K562 (cell line): ENCODE data around the gene ARHGEF40. TPM values are rescaled to one million over a fixed set of nuclear protein-coding genes. Genes with fewer than 3 reads are reported as not detected.
A peak's percentile ranks its signal among the peaks of the same experiment; 100 is the strongest.

Source experiments
- ATAC-seq: fragments of 200-7000 bp; cut with Tn5 transposase; 3 replicates; pipeline ENCODE4 v1.9.1; 2020; ENCODE audit warnings: moderate library complexity
- BruUV-seq: library from RNA; stranded (reverse); fragments of 400-500 nt; replicated peaks from 2 replicates; lab custom pipeline; 2021; lab: Mats Ljungman, UMichigan
- CTCF ChIA-PET: fragments of 300-600 bp; formaldehyde crosslinking; extraction: SDS; loops from one replicate; lab custom pipeline; 2021; ENCODE audit warnings: low intra/inter-chr PET ratio; lab: Yijun Ruan, JAX
- POLR2A ChIA-PET: fragments of 300-600, 350-650 bp; sonication (Branson Sonifier 250); formaldehyde crosslinking; extraction: SDS; loops from one replicate; lab custom pipeline; 2021; ENCODE audit warnings: antibody characterized with exemption, inconsistent platforms; lab: Yijun Ruan, JAX
- DNase-seq, 4 experiments: peaks; one replicate each; pipeline versions ENCODE4 v3.0.0 to v3.0.0-alpha.2; 2011 to 2018; ENCODE audit warnings: low spot score in 3 of 4, mixed read lengths in 3 of 4; ENCODE audit errors: extremely low read depth in 1 of 4
- FAIRE-seq: peaks from 2 replicates; lab custom pipeline; 2011; peaks lifted over from hg19 to GRCh38; lab: Jason Lieb, UNC
- H2AFZ ChIP-seq: 2 replicates; pipeline ENCODE4 v1.6.0; 2011; ENCODE audit warnings: low read depth, low read length, control low read depth, inconsistent platforms
- H3K27ac ChIP-seq: fragments of 200-600 bp; 3 replicates; pipeline ENCODE4 v1.8.0; 2011; ENCODE audit warnings: low read depth, mild to moderate bottlenecking, control low read depth, inconsistent platforms, low read length, moderate library complexity, mixed read lengths; ENCODE audit errors: extremely low read depth
- H3K27me3 ChIP-seq, 2 experiments: fragments of 300-600 bp in 1 of 2; 2 replicates in 1 of 2; 3 replicates in 1 of 2; pipeline versions ENCODE4 v1.6.0 to v1.8.0; 2011; ENCODE audit warnings: inconsistent platforms in 2 of 2, low read length in 2 of 2, mild to moderate bottlenecking in 1 of 2, mixed read lengths in 1 of 2, moderate library complexity in 1 of 2; ENCODE audit not compliant: control insufficient read depth in 2 of 2, insufficient read depth in 2 of 2
- H3K36me3 ChIP-seq: fragments of 300-600 bp; 3 replicates; pipeline ENCODE4 v1.8.0; 2011; ENCODE audit warnings: mild to moderate bottlenecking, low read length, inconsistent platforms; ENCODE audit not compliant: control insufficient read depth, insufficient read depth
- H3K4me1 ChIP-seq, 2 experiments: fragments of 200-600 bp in 1 of 2; replicated peaks in 1 of 2; 2 replicates in 1 of 2; 3 replicates in 1 of 2; pipeline versions ENCODE4 v1.5.1 to v1.8.0; 2011; ENCODE audit warnings: inconsistent platforms in 2 of 2, low read length in 2 of 2, mild to moderate bottlenecking in 1 of 2, mixed read lengths in 1 of 2, moderate library complexity in 1 of 2; ENCODE audit not compliant: control insufficient read depth in 2 of 2, insufficient read depth in 2 of 2
- H3K4me2 ChIP-seq: 2 replicates; pipeline ENCODE4 v1.6.1; 2011; ENCODE audit warnings: low read length, control low read depth, inconsistent platforms, mixed read lengths; ENCODE audit not compliant: insufficient read depth
- H3K4me3 ChIP-seq: fragments of 200-600 bp; sonication (generic), shearing (Covaris generic); 2 replicates; pipeline ENCODE4 v1.5.1; 2016; ENCODE audit warnings: control low read depth, inconsistent platforms
- H3K79me2 ChIP-seq: fragments of 200-600 bp; 3 replicates; pipeline ENCODE4 v1.8.0; 2011; ENCODE audit warnings: low read length, inconsistent platforms; ENCODE audit not compliant: control insufficient read depth, insufficient read depth
- H3K9ac ChIP-seq, 2 experiments: 2 replicates each; pipeline versions ENCODE4 v1.6.0 to v1.6.1; 2011; ENCODE audit warnings: low read depth in 2 of 2, low read length in 2 of 2, control low read depth in 1 of 2, inconsistent platforms in 1 of 2, mild to moderate bottlenecking in 1 of 2, mixed read lengths in 1 of 2; ENCODE audit not compliant: insufficient read depth in 1 of 2
- H3K9me1 ChIP-seq: one replicate; pipeline ENCODE4 v1.6.0; 2011; ENCODE audit warnings: inconsistent platforms, mild to moderate bottlenecking, low read length, moderate library complexity; ENCODE audit not compliant: control insufficient read depth, insufficient read depth
- H3K9me3 ChIP-seq: replicated peaks from 2 replicates; pipeline ENCODE4 v1.5.1; 2011; ENCODE audit warnings: low read depth, low read length, inconsistent platforms; ENCODE audit not compliant: control insufficient read depth, insufficient read depth
- H4K20me1 ChIP-seq: replicated peaks from 2 replicates; pipeline ENCODE4 v1.6.1; 2011; ENCODE audit warnings: low read length, inconsistent platforms, mixed read lengths; ENCODE audit not compliant: control insufficient read depth, insufficient read depth
- EGR1 ChIP-seq: fragments of 450-650 bp; conservative IDR thresholded peaks from 2 replicates; pipeline ENCODE4 v1.6.1; 2017; ENCODE audit warnings: mild to moderate bottlenecking
- FOXJ2 ChIP-seq: fragments of 200-800 bp; sonication (Bioruptor generic); IDR thresholded peaks from 2 replicates; pipeline ENCODE4 v1.6.1; 2016; ENCODE audit warnings: missing genetic modification characterization, missing compliant biosample characterization
- NR2C2 ChIP-seq, 2 experiments: fragments of 200-800 bp in 1 of 2; sonication (Bioruptor generic) in 1 of 2; sonication (generic) in 1 of 2; formaldehyde crosslinking in 1 of 2; IDR thresholded peaks; 2 replicates each; pipeline versions ENCODE4 v1.6.1 to v1.8.0; 2016 to 2022; ENCODE audit warnings: mild to moderate bottlenecking in 1 of 2, missing compliant biosample characterization in 1 of 2, missing genetic modification characterization in 1 of 2, missing genetic modification reagents in 1 of 2
- RBM14 ChIP-seq: fragments of 200-400 bp; formaldehyde crosslinking; IDR thresholded peaks from 2 replicates; pipeline ENCODE4 v1.6.1; 2018; ENCODE audit warnings: low read depth, mild to moderate bottlenecking, low read length, moderate library complexity, borderline replicate concordance; ENCODE audit not compliant: insufficient read depth
- RERE ChIP-seq: sonication (generic); formaldehyde crosslinking; IDR thresholded peaks from 2 replicates; pipeline ENCODE4 v1.8.0; 2023; ENCODE audit warnings: missing genetic modification reagents, mild to moderate bottlenecking, borderline replicate concordance
- SAP30 ChIP-seq: fragments of 200-600 bp; sonication (generic); IDR thresholded peaks from 2 replicates; pipeline ENCODE4 v1.6.1; 2012; ENCODE audit warnings: borderline replicate concordance, low read depth, mild to moderate bottlenecking, moderate library complexity, low read length, control low read depth, inconsistent platforms; ENCODE audit not compliant: insufficient read depth, poor library complexity, severe bottlenecking
- ZNF184 ChIP-seq: sonication (generic); formaldehyde crosslinking; IDR thresholded peaks from 2 replicates; pipeline ENCODE4 v1.5.0; 2020; ENCODE audit warnings: missing genetic modification reagents
- WGBS: fragments of 100-300 bp; shearing (Covaris generic); methylation state at CpG from one replicate; pipeline ENCODE4 v1.1.6; 2016; ENCODE audit warnings: low coverage, mixed read lengths; ENCODE audit not compliant: insufficient coverage; ENCODE audit errors: missing lambda C conversion rate; 5-methylcytosine and 5-hydroxymethylcytosine counted together
- in situ Hi-C: fragments of 300-500 bp; cut with MboI; formaldehyde crosslinking; loops from 4 replicates; pipeline ENCODE4 v1.15.0; 2018; ENCODE audit warnings: inconsistent platforms, mixed read lengths
- intact Hi-C: fragments of 100-400 bp; cut with micrococcal nuclease; formaldehyde crosslinking; loops from 2 replicates; pipeline ENCODE4 v1.14.2; 2022
- polyA plus RNA-seq, 8 experiments: library from polyadenylated mRNA; depleted of rRNA in 4 of 8; stranded (reverse) in 5 of 8; unstranded in 3 of 8; fragments of >200 nt; fragmentation: Nextera tagmentation in 2 of 8; fragmentation: Illumina TruSeq in 1 of 8; extraction: Ambion mirVana in 2 of 8; extraction: Trizol in 1 of 8; gene quantifications; 2 replicates each; pipeline versions ENCODE4 v1.2.1 to v1.2.3, GENCODE V29; 2011 to 2014; ENCODE audit warnings: inconsistent platforms in 1 of 8, missing spikeins in 1 of 8
- total RNA-seq, 7 experiments: library from RNA; depleted of rRNA in 6 of 7; stranded (reverse); fragments of >200 nt in 6 of 7; fragmentation: Illumina TruSeq in 2 of 7; extraction: Trizol in 2 of 7; gene quantifications; 2 replicates each; pipeline versions ENCODE4 v1.2.1 to v1.2.3, GENCODE V29; 2011 to 2021; ENCODE audit warnings: low replicate concordance in 1 of 7
- TF ChIP-seq, protein P1 (sequence below), 3 experiments: fragments of 200-800 bp in 1 of 3; sonication (Bioruptor generic) in 1 of 3; sonication (generic) in 1 of 3; formaldehyde crosslinking in 1 of 3; IDR thresholded peaks; 2 replicates each; pipeline versions ENCODE4 v1.6.1 to v1.8.0; 2016 to 2022; ENCODE audit warnings: mild to moderate bottlenecking in 2 of 3, missing compliant biosample characterization in 2 of 3, missing genetic modification characterization in 2 of 3, missing genetic modification reagents in 1 of 3
- TF ChIP-seq, protein P2 (sequence below): fragments of 450-650 bp; IDR thresholded peaks from 2 replicates; pipeline ENCODE4 v1.6.1; 2016; ENCODE audit warnings: missing biosample characterization, missing genetic modification characterization

ARHGEF40 gene
- total and polyA plus RNA-seq, 9 of the 15 experiments (the other 6 are each of a cell fraction or from before 2014, with no cell fraction given) = 0.42 to 6.3 (median 3.8) TPM

GRCh38 chr14:21098892-21099595, 28.9 kb downstream of the ARHGEF40 start (continued):
- TF ChIP-seq, protein P1, sequence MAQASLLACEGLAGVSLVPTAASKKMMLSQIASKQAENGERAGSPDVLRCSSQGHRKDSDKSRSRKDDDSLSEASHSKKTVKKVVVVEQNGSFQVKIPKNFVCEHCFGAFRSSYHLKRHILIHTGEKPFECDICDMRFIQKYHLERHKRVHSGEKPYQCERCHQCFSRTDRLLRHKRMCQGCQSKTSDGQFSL (CRISPR knock-in tag; IDR thresholded peaks at IDR 0.05) = no peak
- TF ChIP-seq, protein P1 (tag; IDR thresholded peaks at IDR 0.05) = 0 out of 4 replicates have a peak, but pooled peaks of 1 of the 2 experiments have one; percentile 31
- 0 out of 2 replicates have a peak, but pooled peaks have one; percentile 1 for TF ChIP-seq EGR1
- no peak for TF ChIP-seq NR2C2 (CRISPR knock-in tag; IDR thresholded peaks at IDR 0.05)
- peak; percentile 39; the same call in 1 of the 2 replicates for TF ChIP-seq NR2C2 (tag; IDR thresholded peaks at IDR 0.05)
- TF ChIP-seq FOXJ2 (tag) = no peak
- TF ChIP-seq SAP30 = no peak

- H3K27me3 ChIP-seq = no peaks in the 10 kb centered on the region
- DNase-seq (no peak), FAIRE-seq (no peak), ATAC-seq (no peak)
- BruUV-seq = no TSS peak
- 0 out of 3 replicates have a peak, but pooled peaks cover 6% of the 10 kb centered on the region for H3K79me2 ChIP-seq
- H4K20me1 ChIP-seq = no peaks in the 10 kb centered on the region
- no peaks in the 10 kb centered on the region for H3K36me3 ChIP-seq
- H3K9me3 ChIP-seq = no peaks in the 10 kb centered on the region
- no peaks in the 10 kb centered on the region for H3K9me1 ChIP-seq
- intact Hi-C loops = no loop called here
- H3K4me3 ChIP-seq = no peak overlapping the region
- H2AFZ ChIP-seq = no peak overlapping the region; the same call in 1 of the 2 replicates
- peak overlapping the region; percentile 64; the same call in 1 of the 2 replicates for H3K4me2 ChIP-seq
- ChIA-PET CTCF (no interaction called here), POLR2A (interaction anchor here (0.8 kb wide), 1 partner anchor 93 kb away, joined by 3 read pairs; no protein-coding TSS in a partner anchor)
- no peak overlapping the region for H3K9ac ChIP-seq
- in situ Hi-C loops = no loop called here
- peaks cover 29 to 33% of the 10 kb centered on the region in 2 experiments for H3K4me1 ChIP-seq
- no peak overlapping the region for H3K27ac ChIP-seq
- WGBS = 78% methylated on average over 5 of the region's 5 CpGs
- no peak for TF ChIP-seq ZNF184 (CRISPR knock-in tag)
- no peak for TF ChIP-seq RBM14
- TF ChIP-seq, protein P2, sequence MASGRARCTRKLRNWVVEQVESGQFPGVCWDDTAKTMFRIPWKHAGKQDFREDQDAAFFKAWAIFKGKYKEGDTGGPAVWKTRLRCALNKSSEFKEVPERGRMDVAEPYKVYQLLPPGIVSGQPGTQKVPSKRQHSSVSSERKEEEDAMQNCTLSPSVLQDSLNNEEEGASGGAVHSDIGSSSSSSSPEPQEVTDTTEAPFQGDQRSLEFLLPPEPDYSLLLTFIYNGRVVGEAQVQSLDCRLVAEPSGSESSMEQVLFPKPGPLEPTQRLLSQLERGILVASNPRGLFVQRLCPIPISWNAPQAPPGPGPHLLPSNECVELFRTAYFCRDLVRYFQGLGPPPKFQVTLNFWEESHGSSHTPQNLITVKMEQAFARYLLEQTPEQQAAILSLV (tag) = no peak
- no peak for TF ChIP-seq RERE (CRISPR knock-in tag)
Measured at GRCh38 chr14:21099596-21099985, 29.5 kb downstream of the ARHGEF40 start.
